GM12873 (cell line): Measurements from ENCODE around the gene CDH26.

Source experiments
- TF ChIP-seq, protein P1 (sequence below): IDR thresholded peaks from 2 replicates; pipeline ENCODE4 v1.5.1; 2012; ENCODE audit warnings: low read depth, mild to moderate bottlenecking, moderate library complexity, low read length, control low read depth; ENCODE audit not compliant: insufficient read depth; ENCODE audit errors: missing control alignments

Gene CDH26

DNA sequence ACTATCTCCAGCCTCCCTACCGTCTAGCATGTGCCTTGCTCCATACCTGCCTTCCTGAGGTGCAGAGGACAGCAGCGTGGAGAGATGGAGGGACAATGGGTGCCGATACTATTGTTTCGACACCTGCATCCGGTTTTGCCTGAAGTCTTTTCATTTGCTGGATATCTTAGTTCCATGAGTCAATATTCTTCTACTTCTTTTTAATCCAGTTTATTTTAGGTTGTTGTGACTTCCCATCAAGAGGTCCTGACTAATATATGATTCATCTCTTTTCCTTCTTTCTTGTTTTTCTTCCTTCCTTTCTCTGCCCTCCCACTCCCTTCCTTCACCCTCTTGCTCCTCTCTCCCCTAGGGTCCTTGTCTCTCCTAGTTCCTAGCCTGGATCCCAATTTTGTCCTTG lies 91.4 kb downstream of the CDH26 start:
- TF ChIP-seq, protein P1, sequence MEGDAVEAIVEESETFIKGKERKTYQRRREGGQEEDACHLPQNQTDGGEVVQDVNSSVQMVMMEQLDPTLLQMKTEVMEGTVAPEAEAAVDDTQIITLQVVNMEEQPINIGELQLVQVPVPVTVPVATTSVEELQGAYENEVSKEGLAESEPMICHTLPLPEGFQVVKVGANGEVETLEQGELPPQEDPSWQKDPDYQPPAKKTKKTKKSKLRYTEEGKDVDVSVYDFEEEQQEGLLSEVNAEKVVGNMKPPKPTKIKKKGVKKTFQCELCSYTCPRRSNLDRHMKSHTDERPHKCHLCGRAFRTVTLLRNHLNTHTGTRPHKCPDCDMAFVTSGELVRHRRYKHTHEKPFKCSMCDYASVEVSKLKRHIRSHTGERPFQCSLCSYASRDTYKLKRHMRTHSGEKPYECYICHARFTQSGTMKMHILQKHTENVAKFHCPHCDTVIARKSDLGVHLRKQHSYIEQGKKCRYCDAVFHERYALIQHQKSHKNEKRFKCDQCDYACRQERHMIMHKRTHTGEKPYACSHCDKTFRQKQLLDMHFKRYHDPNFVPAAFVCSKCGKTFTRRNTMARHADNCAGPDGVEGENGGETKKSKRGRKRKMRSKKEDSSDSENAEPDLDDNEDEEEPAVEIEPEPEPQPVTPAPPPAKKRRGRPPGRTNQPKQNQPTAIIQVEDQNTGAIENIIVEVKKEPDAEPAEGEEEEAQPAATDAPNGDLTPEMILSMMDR: no peak

DNA sequence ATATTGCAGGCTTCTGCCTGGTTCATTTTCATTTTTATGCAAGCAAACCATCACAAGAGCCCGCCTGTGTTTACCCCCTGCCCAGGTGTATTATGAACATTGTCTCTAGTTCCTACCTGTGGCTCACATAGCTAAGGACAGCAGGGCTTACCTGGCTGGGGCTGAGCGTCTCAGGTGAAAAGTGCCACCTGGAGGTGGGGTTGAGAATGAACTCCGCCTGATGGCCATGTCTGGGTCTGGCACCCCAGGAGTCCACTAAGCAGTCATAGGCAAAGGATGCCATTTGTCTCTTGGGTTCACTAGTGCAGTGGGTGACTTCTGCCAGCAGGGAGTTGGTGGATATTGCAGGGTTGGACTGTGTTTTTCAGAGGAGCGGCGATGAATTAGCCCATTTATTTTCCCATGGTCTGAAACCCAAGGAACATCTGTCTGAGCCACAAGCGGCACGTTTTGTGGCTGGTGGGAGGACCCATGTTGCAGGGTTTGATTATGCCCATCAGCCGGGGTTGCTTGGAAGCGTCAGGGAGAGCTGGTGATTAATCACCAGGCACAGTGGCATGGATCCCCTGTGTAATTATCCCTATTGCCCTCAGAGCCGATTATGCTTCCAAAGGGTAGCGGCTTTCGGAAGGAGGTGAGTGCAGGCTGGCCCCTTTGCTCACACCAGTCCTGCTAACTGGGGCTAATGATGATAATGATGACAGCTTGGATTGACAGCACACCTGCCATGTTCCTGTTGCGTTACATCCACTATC lies 92.1 kb downstream of the CDH26 start:
- TF ChIP-seq, protein P1: peak; percentile 37

- TF ChIP-seq, protein P1: no peak
These were observed 93.7 kb downstream of the CDH26 start for GRCh38 chr20:60051911-60052310.

- TF ChIP-seq, protein P1: no peak
These were observed 94.1 kb downstream of the CDH26 start for GRCh38 chr20:60052322-60052721.

DNA sequence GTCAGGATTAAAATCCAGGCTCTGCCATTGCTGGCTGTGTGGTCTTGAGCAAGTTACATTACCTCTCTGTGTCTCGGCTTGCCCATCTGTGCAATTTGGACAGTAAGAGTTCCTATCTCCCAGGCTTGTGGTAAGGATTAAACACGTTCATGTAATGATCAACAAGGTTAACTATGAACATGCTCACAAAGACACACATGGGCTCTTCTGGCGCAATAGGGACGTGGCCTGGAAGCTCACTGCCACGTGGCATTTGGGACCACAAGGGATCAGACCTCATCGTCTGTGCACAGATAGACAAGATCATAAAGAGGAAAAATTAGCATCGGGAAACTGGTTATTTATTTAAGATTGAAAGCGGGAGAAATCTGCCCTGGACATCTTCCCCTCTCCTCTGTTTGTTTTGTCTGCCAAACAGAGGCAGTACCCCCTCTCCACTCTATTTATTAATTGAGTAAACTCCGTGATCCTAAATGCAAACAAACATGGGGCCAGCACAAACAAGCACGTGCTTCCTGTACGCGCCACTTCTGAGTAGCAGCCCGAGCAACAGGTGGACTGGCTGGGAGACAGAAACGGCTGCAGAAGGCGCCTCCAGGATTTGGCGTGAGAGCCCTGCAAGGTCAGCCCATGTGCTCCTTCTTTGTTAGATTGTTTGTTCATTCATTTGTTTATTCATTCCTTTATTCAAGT lies 95.0 kb downstream of the CDH26 start:
- TF ChIP-seq, protein P1: no peak

DNA sequence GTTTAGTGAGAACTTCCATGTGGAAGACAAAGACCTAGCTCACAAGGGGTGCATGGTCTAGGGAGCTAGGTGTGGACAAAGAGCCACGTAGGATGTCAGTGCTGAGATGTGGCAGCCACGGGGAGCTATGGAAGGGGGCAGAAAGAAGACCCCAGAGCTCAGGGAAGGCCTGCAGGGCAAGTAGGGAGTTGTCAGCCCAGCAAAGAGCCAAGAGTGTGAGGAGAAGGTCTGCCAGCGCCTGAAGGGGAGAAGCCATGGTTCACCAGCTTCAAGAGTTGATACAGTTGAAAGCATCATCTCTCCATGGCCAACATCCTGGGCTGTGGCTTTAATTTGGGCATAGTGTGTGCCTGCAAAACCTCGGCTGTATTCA lies 95.6 kb downstream of the CDH26 start:
- TF ChIP-seq, protein P1: no peak

DNA sequence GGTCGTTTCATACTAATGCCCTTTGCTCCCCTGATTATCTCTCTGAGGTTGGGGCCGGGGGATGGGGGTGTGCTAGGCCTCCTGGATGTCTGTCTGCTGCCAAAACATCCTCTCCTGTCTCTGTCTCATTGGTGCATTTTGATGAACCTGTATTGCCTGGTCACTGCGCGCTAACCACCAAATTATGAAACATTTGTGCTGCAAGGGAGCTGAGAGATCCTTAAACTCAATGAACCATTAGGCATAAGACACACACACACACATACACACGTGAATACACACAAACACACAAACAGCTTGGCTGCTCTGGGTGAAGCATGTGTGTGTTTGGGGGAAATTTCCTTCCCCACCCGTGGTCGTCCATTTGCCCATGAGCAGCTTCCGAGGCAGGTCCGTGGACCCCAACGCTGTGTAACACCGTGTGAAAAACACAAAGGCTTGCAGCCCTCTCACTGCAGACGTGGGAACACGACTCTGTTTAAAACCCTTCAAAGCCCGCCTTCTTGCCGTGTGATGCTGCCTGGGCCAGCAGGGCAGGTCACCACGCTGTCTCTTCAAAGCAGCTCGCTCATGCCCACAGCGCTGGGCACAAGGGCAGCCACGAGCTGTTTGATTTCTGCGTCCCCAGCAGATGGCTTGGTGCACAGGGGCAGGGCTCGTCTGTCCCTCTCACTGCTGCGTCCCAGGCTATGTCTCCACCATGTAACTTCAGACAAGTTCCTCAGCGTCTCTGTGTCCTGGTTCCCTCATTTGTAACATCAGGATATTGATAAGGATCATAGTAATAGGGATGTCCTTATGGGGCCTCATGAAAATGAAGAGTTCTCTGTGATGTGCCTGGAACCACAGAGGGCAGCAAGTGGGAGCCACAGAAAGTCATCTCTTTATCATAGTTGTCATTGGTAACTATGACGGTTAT lies 96.8 kb downstream of the CDH26 start:
- TF ChIP-seq, protein P1: no peak
